MM.1S (cell line): Measurements from ENCODE around the gene ZRANB1.

Source experiments
- CTCF ChIP-seq: fragments of 300-600 bp; sonication (generic); IDR thresholded peaks from 2 replicates; pipeline ENCODE4 v1.5.1; 2016; ENCODE audit warnings: antibody characterized with exemption, low read length, mixed read lengths
- EZH2 ChIP-seq: fragments of 300-600 bp; sonication (generic); optimal IDR thresholded peaks from 2 replicates; pipeline ENCODE3; 2017; ENCODE audit warnings: low read depth, mild to moderate bottlenecking, antibody characterized with exemption, low read length, mixed read lengths

- TF ChIP-seq CTCF = no peak
- TF ChIP-seq EZH2 = no peak
Measured at GRCh38 chr10:124942317-124943169, 620 bp downstream of the ZRANB1 start.
